Gastrocnemius medialis (tissue), 4 donors: ENCODE measurements around the gene SYT9.

Experiments
- POLR2A ChIP-seq, 2 donors: fragments of 450-650 bp; IDR thresholded peaks; one replicate each; pipeline ENCODE4 v1.6.1; 2017; ENCODE audit warnings: antibody characterized with exemption in 2 of 2, mild to moderate bottlenecking in 2 of 2, moderate library complexity in 2 of 2
- TF ChIP-seq, protein P1 (sequence below), 5 experiments: fragments of 450-650 bp in 3 of 5; fragments of 200-600 bp in 2 of 5; sonication (generic) in 2 of 5; IDR thresholded peaks in 4 of 5; conservative IDR thresholded peaks in 1 of 5; 1 replicate in 4 of 5; 2 replicates in 1 of 5; pipeline ENCODE4 v1.5.1; 2016 to 2019; ENCODE audit warnings: antibody characterized with exemption in 5 of 5, mild to moderate bottlenecking in 3 of 5, moderate library complexity in 3 of 5

GRCh38 chr11:7467652-7468051 lies 215.9 kb downstream of the SYT9 start:
- TF ChIP-seq POLR2A (IDR thresholded peaks at IDR 0.05): no peak
- TF ChIP-seq, protein P1, sequence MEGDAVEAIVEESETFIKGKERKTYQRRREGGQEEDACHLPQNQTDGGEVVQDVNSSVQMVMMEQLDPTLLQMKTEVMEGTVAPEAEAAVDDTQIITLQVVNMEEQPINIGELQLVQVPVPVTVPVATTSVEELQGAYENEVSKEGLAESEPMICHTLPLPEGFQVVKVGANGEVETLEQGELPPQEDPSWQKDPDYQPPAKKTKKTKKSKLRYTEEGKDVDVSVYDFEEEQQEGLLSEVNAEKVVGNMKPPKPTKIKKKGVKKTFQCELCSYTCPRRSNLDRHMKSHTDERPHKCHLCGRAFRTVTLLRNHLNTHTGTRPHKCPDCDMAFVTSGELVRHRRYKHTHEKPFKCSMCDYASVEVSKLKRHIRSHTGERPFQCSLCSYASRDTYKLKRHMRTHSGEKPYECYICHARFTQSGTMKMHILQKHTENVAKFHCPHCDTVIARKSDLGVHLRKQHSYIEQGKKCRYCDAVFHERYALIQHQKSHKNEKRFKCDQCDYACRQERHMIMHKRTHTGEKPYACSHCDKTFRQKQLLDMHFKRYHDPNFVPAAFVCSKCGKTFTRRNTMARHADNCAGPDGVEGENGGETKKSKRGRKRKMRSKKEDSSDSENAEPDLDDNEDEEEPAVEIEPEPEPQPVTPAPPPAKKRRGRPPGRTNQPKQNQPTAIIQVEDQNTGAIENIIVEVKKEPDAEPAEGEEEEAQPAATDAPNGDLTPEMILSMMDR (IDR thresholded peaks at IDR 0.05 in 4 of 5, conservative IDR thresholded peaks at IDR 0.05 in 1 of 5): no peak
